Pancreas (tissue), 10 donors: Measurements from ENCODE around the gene APBB2. TPM values are rescaled to one million over a fixed set of nuclear protein-coding genes. Genes with fewer than 3 reads are reported as not detected.

Experiments
- ATAC-seq, 4 donors: fragments of 200-7000 bp; cut with Tn5 transposase; one replicate each; pipeline versions ENCODE4 v1.8.0 to v1.9.1; 2020; ENCODE audit warnings: mild to moderate bottlenecking in 4 of 4, moderate library complexity in 4 of 4
- DNase-seq, 6 donors: peaks; one replicate each; pipeline ENCODE4 v3.0.0-alpha.2; 2020
- FAIRE-seq: peaks from 2 replicates; lab custom pipeline; 2012; peaks lifted over from hg19 to GRCh38; lab: Jason Lieb, UNC
- H3K27ac ChIP-seq, 4 donors: fragments of 200-600 bp; sonication (generic); 1 replicate in 3 of 4; 2 replicates in 1 of 4; pipeline versions ENCODE4 v1.5.0 to v1.8.0; 2020
- H3K27me3 ChIP-seq, 4 donors: fragments of 200-600 bp; one replicate each; pipeline ENCODE4 v1.8.0; 2021
- H3K36me3 ChIP-seq, 3 donors: fragments of 200-600 bp; sonication (generic) in 1 of 3; one replicate each; pipeline versions ENCODE4 v1.5.0 to v1.8.0; 2020 to 2021
- H3K4me1 ChIP-seq, 3 donors: fragments of 200-600 bp; one replicate each; pipeline ENCODE4 v1.8.0; 2021
- H3K4me3 ChIP-seq, 4 donors: fragments of 200-600 bp; sonication (generic) in 2 of 4; one replicate each; pipeline versions ENCODE4 v1.5.0 to v1.8.0; 2020 to 2021
- H3K9me3 ChIP-seq, 4 donors: fragments of 200-600 bp; one replicate each; pipeline ENCODE4 v1.8.0; 2021
- WGBS, 2 donors: extraction: QIAGEN DNeasy Blood & Tissue Kit; methylation state at CpG; one replicate each; pipeline ENCODE4 v1.1.7; 2013; 5-methylcytosine and 5-hydroxymethylcytosine counted together
- intact Hi-C, 3 donors: fragments of 100-400 bp; cut with DNase I; formaldehyde crosslinking; loops; one replicate each; pipeline versions ENCODE4 v1.11.1 to v1.14.2; 2022
- polyA plus RNA-seq, 2 donors: library from polyadenylated mRNA; stranded (reverse); fragments of 200-250 nt; gene quantifications; one replicate each; pipeline ENCODE4 v1.2.3, GENCODE V29; 2013
- total RNA-seq, 6 donors: library from RNA; stranded (reverse); fragmentation: NEBNext Ultra II Directional in 4 of 6; extraction: Animal tissue kit (Norgen Biotek cat#: 25700) in 4 of 6; gene quantifications; one replicate each; pipeline versions ENCODE4 v1.2.1 to v1.2.4, GENCODE V29; 2021 to 2023
- TF ChIP-seq, protein P1 (sequence below), 4 donors: fragments of 200-600 bp; sonication (generic) in 3 of 4; IDR thresholded peaks; one replicate each; pipeline versions ENCODE4 v1.5.0 to v1.8.0; 2021; ENCODE audit warnings: antibody characterized with exemption in 4 of 4
- donor health status: healthy with polysubstance abuse.
- donor health status: DM: no; HTN: no; CAD: no; lungs with moderate emphysema.
- donor health status: DM: no; HTN: no; CAD: no.
- donor health status: control.
- donor health status: control.
- donor health status: Bipolar disorder and iron deficiency.
- donor health status: DM: yes; HTN: yes; CAD: no.
- donor health status: DM: no; HTN: no; CAD: no.
- donor health status: DM: no; HTN: no; CAD: no.
- donor health status: DM: yes; HTN: yes; CAD: no.

The APBB2 gene
- total and polyA plus RNA-seq, 8 donors = 9.1 to 21.6 (median 11.5) TPM

DNA sequence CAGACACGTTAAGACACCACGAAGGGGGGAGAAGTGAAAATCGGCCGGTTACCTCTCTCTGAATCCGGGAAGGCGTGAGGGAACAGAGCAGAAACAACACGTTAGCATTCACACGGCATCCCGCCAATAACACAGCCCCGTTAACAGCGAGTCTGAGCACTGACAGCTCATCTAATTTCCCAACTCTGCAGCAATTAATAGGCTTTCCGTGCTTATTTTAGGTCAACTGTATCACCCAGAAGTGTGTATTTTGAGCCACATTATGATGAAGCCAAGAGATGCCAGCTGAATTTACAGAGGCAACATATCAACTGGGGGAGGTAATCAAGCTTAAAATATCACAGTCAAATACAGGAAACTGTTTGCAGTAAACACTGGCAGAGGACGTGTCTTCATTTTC, 372.0 kb downstream of the APBB2 start:
- 77 to 80% methylated on average over 13 of the region's 13 CpGs for WGBS, 2 donors

DNA sequence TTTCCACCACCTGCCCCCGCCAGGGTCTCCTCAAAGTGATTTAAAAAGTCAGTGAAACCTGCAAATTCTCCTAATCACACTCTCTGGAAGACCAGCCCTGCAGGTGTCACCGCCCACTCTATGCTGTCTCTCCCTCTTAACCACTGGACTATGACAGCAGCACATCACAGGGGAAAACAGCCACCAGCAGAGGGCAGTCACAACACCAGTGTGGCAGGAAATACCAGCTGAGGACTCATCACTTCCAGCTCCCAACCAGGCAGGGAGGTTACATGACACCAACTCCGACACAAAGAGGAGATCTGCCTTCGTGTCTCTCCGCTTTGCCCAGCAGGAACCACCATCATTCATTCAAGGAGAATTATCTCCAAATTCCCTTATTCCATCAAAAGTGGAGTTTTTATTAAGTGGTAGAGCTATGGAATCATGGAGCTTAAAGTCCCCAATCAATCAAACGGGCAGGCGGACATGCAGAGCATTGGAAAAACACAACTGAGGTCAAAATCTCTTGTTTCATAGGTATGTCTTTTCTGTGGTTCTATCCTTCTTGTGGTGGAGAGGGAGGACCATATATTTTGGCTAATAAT, 373.3 kb downstream of the APBB2 start:
- FAIRE-seq (no peak), ATAC-seq (peak; percentile 48 to 87 (median 83)), DNase-seq (peak in 5 of 6 donors; percentile 29 to 78 (median 59))
- H3K4me1 ChIP-seq = no peaks in the 10 kb centered on the region
- 89 to 92% methylated on average over 7 of the region's 7 CpGs for WGBS, 2 donors
- H3K9me3 ChIP-seq = no peaks in the 10 kb centered on the region
- intact Hi-C loops = loop anchor here in 1 of 3 donors (5.0 kb wide), 1 partner anchor 99 kb away; no protein-coding TSS in a partner anchor
- H3K36me3 ChIP-seq = no peaks in the 10 kb centered on the region
- TF ChIP-seq, protein P1, sequence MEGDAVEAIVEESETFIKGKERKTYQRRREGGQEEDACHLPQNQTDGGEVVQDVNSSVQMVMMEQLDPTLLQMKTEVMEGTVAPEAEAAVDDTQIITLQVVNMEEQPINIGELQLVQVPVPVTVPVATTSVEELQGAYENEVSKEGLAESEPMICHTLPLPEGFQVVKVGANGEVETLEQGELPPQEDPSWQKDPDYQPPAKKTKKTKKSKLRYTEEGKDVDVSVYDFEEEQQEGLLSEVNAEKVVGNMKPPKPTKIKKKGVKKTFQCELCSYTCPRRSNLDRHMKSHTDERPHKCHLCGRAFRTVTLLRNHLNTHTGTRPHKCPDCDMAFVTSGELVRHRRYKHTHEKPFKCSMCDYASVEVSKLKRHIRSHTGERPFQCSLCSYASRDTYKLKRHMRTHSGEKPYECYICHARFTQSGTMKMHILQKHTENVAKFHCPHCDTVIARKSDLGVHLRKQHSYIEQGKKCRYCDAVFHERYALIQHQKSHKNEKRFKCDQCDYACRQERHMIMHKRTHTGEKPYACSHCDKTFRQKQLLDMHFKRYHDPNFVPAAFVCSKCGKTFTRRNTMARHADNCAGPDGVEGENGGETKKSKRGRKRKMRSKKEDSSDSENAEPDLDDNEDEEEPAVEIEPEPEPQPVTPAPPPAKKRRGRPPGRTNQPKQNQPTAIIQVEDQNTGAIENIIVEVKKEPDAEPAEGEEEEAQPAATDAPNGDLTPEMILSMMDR (IDR thresholded peaks at IDR 0.05) = peak; percentile 10 to 50 (median 40)
- H3K27me3 ChIP-seq = no peaks in the 10 kb centered on the region
- H3K27ac ChIP-seq = no peak overlapping the region
- H3K4me3 ChIP-seq = no peak overlapping the region

More for the DNA sequence above, 372.0 kb downstream of the APBB2 start:
- TF ChIP-seq, protein P1 (IDR thresholded peaks at IDR 0.05) = no peak
- peak in 2 of 4 donors; percentile 59 to 64 for ATAC-seq
- Histone ChIP-seq H3K27ac (no peak overlapping the region), H3K4me1 (no peaks in the 10 kb centered on the region), H3K27me3 (no peaks in the 10 kb centered on the region), H3K36me3 (no peaks in the 10 kb centered on the region), H3K9me3 (no peaks in the 10 kb centered on the region), H3K4me3 (no peak overlapping the region)
- no peak for DNase-seq
- intact Hi-C loops = loop anchor here in 1 of 3 donors (5.0 kb wide), 1 partner anchor 100 kb away; no protein-coding TSS in a partner anchor
- no peak for FAIRE-seq

DNA sequence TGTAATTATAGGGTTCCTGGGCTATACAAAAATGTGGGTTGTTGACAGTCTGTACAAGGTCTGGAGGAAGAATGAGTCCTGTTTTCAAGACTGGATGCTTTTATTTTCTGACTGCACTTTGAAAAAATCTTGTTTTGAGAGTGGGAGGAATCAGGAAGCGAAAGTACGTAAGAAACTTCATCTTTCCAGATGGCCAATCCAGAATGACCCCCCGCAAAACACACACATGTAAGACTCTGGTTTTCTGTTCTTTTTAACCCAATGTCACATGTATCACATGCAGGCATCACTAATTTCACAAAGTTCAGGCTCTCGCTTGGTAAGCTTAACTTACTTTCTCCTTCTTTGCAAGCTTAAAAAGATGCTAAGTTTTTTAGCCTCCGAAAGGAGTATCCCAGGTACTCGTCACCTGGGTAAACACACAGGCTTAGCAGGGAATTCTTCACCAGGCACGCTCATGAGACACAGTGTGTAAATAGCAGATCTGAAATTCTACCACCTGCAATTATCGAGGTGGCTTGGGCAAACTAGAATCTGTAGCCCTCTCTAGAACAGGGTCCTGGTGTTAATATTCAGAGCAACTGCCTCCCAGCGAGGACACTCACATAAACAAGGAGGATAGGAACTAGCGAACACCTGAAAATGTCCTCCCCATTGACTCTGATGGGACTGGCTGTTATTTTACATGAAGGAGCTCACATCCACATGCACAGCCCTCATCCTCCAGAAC, 373.9 kb downstream of the APBB2 start:
- intact Hi-C loops = loop anchor here in 1 of 3 donors (5.0 kb wide), 1 partner anchor 98 kb away; no protein-coding TSS in a partner anchor
- no peaks in the 10 kb centered on the region for H3K36me3 ChIP-seq
- no peak for FAIRE-seq

DNA sequence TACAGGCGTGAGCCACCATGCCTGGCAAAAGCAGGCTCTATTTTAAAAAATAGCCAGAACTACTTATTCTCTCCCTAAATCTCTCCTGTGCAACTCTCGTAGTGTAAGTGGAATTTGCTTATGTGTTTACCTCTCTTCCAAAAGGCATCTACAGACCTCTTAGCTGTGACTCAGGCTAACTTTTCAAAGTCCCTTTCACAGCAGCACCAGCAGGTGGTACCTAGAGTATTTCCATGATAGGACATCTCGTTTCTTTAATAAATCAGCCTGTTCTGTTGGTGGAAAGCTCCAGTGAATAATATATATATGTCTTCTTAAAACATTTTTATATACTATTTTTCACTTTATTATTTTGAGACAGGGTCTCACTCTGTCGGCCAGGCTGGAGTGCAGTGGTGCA, 375.6 kb downstream of the APBB2 start:
- H3K4me3 ChIP-seq = no peak overlapping the region
- H3K36me3 ChIP-seq = no peaks in the 10 kb centered on the region
- ATAC-seq (no peak), FAIRE-seq (no peak), DNase-seq (no peak)
- WGBS, 2 donors = 85 to 88% methylated on average over 4 of the region's 4 CpGs
- H3K4me1 ChIP-seq = no peaks in the 10 kb centered on the region
- TF ChIP-seq, protein P1 (IDR thresholded peaks at IDR 0.05) = no peak
- H3K9me3 ChIP-seq = no peaks in the 10 kb centered on the region
- intact Hi-C loops = no loop called here
- no peaks in the 10 kb centered on the region for H3K27me3 ChIP-seq
- no peak overlapping the region for H3K27ac ChIP-seq

More for the DNA sequence above, 373.9 kb downstream of the APBB2 start:
- TF ChIP-seq, protein P1 (IDR thresholded peaks at IDR 0.05) = no peak
- Histone ChIP-seq H3K9me3 (no peaks in the 10 kb centered on the region), H3K4me1 (no peaks in the 10 kb centered on the region), H3K27ac (no peak overlapping the region), H3K4me3 (no peak overlapping the region), H3K27me3 (no peaks in the 10 kb centered on the region)
- ATAC-seq (peak in 1 of 4 donors; percentile 26), DNase-seq (no peak)
- 87 to 88% methylated on average over 10 of the region's 10 CpGs for WGBS, 2 donors
